B cell (primary cell): Measurements from ENCODE around the gene LCN1. TPM values are rescaled to one million over a fixed set of nuclear protein-coding genes. Genes with fewer than 3 reads are reported as not detected.

Source experiments
- ATAC-seq: fragments of 200-7000 bp; cut with Tn5 transposase; one replicate; pipeline ENCODE4 v1.10.0; 2021; ENCODE audit warnings: low read depth, mild to moderate bottlenecking, moderate number of reproducible peaks, moderate library complexity
- CTCF ChIA-PET: fragments of 350-600 bp; sonication (Branson Sonifier 250); formaldehyde crosslinking; loops from one replicate; lab custom pipeline; 2021; ENCODE audit warnings: antibody characterized with exemption, inconsistent platforms; lab: Charles Lee
- POLR2A ChIA-PET: fragments of 350-600 bp; sonication (Branson Sonifier 250); formaldehyde crosslinking; loops from one replicate; lab custom pipeline; 2021; ENCODE audit warnings: antibody characterized with exemption; lab: Charles Lee
- DNase-seq: peaks from one replicate; pipeline ENCODE4 v3.0.0; 2013
- H2AFZ ChIP-seq: 2 replicates; pipeline ENCODE4 v1.6.1; 2012; ENCODE audit warnings: mild to moderate bottlenecking, low read depth, low read length; ENCODE audit not compliant: insufficient read depth, poor library complexity, severe bottlenecking
- H3K27ac ChIP-seq, 2 donors: 1 replicate in 1 of 2; 2 replicates in 1 of 2; pipeline ENCODE4 v1.5.1; 2012 to 2013; ENCODE audit warnings: low read length in 2 of 2, mild to moderate bottlenecking in 2 of 2, moderate library complexity in 1 of 2
- H3K27me3 ChIP-seq, 4 experiments: fragments of 200-600 bp in 1 of 4; sonication (generic) in 1 of 4; replicated peaks in 1 of 4; 1 replicate in 2 of 4; 2 replicates in 2 of 4; pipeline versions ENCODE4 v1.6.1 to v1.7.0; 2013 to 2016; ENCODE audit warnings: low read length in 3 of 4, mild to moderate bottlenecking in 2 of 4, mixed read lengths in 1 of 4, moderate library complexity in 1 of 4; ENCODE audit not compliant: insufficient read depth in 4 of 4, control insufficient read depth in 3 of 4; ENCODE audit errors: control extremely low read depth in 1 of 4
- H3K36me3 ChIP-seq, 2 experiments: replicated peaks in 1 of 2; 1 replicate in 1 of 2; 2 replicates in 1 of 2; pipeline versions ENCODE4 v1.6.1 to v1.7.1; 2013; ENCODE audit warnings: low read length in 1 of 2; ENCODE audit not compliant: insufficient read depth in 2 of 2, control insufficient read depth in 1 of 2; ENCODE audit errors: control extremely low read depth in 1 of 2, extremely low read depth in 1 of 2
- H3K4me1 ChIP-seq, 2 donors: fragments of 200-600 bp in 1 of 2; sonication (generic) in 1 of 2; 1 replicate in 1 of 2; 2 replicates in 1 of 2; pipeline versions ENCODE4 v1.5.1 to v1.6.1; 2013 to 2017; ENCODE audit warnings: low read length in 2 of 2; ENCODE audit not compliant: control insufficient read depth in 2 of 2, insufficient read depth in 2 of 2
- H3K4me2 ChIP-seq: replicated peaks from 2 replicates; pipeline ENCODE3; 2012; ENCODE audit warnings: mild to moderate bottlenecking, low read depth, low read length; ENCODE audit not compliant: poor library complexity, severe bottlenecking
- H3K4me3 ChIP-seq, 5 experiments: fragments of 200-600 bp in 1 of 5; sonication (generic) in 1 of 5; 1 replicate in 3 of 5; 2 replicates in 2 of 5; pipeline versions ENCODE4 v1.5.1 to v1.7.0; 2011 to 2016; ENCODE audit warnings: low read length in 4 of 5, mild to moderate bottlenecking in 4 of 5, low read depth in 2 of 5, control low read depth in 1 of 5, moderate library complexity in 1 of 5; ENCODE audit not compliant: insufficient read depth in 1 of 5; ENCODE audit errors: control extremely low read depth in 1 of 5, extremely low read depth in 1 of 5
- H3K79me2 ChIP-seq: fragments of 200-600 bp; sonication (generic); one replicate; pipeline ENCODE4 v1.6.0; 2016; ENCODE audit warnings: low read length; ENCODE audit not compliant: control insufficient read depth, insufficient read depth
- H3K9ac ChIP-seq: fragments of 200-600 bp; sonication (generic); 2 replicates; pipeline ENCODE4 v1.6.1; 2017; ENCODE audit warnings: mild to moderate bottlenecking, low read length, moderate library complexity
- H3K9me3 ChIP-seq, 3 donors: one replicate each; pipeline versions ENCODE4 v1.6.1 to v1.7.1; 2013; ENCODE audit warnings: low read length in 2 of 3; ENCODE audit not compliant: control insufficient read depth in 2 of 3, insufficient read depth in 1 of 3; ENCODE audit errors: control extremely low read depth in 1 of 3
- H4K20me1 ChIP-seq: 2 replicates; pipeline ENCODE4 v1.6.0; 2012; ENCODE audit warnings: mild to moderate bottlenecking, low read length; ENCODE audit not compliant: insufficient read depth, control insufficient read depth, poor library complexity, severe bottlenecking
- H3K27ac Mint-ChIP-seq: one replicate; pipeline ENCODE4 v1.8.0; 2021; ENCODE audit warnings: mixed read lengths
- H3K27me3 Mint-ChIP-seq: one replicate; pipeline ENCODE4 v1.8.0; 2021; ENCODE audit warnings: mixed read lengths
- H3K4me1 Mint-ChIP-seq: one replicate; pipeline ENCODE4 v1.8.0; 2021; ENCODE audit warnings: mixed read lengths
- H3K4me3 Mint-ChIP-seq: one replicate; pipeline ENCODE4 v1.8.0; 2021; ENCODE audit warnings: mixed read lengths
- H3K9me3 Mint-ChIP-seq: one replicate; pipeline ENCODE4 v1.8.0; 2022; ENCODE audit warnings: mixed read lengths; ENCODE audit not compliant: insufficient read depth
- EZH2 ChIP-seq: IDR thresholded peaks from 2 replicates; pipeline ENCODE4 v1.6.1; 2012; ENCODE audit warnings: borderline replicate concordance, low read depth, mild to moderate bottlenecking, moderate library complexity, low read length; ENCODE audit not compliant: insufficient read depth, poor library complexity, severe bottlenecking
- WGBS: methylation state at CpG from one replicate; pipeline ENCODE4 v1.1.5; 2013; ENCODE audit warnings: missing lambda C conversion rate; ENCODE audit not compliant: insufficient coverage; 5-methylcytosine and 5-hydroxymethylcytosine counted together
- intact Hi-C: fragments of 100-400 bp; cut with micrococcal nuclease; formaldehyde crosslinking; loops from one replicate; pipeline ENCODE4 v1.10.0; 2022
- polyA plus RNA-seq: library from polyadenylated mRNA; depleted of rRNA; stranded (reverse); fragments of >200 nt; gene quantifications from 2 replicates; pipeline ENCODE4 v1.2.3, GENCODE V29; 2012
- total RNA-seq, 2 donors: library from RNA; stranded (reverse); fragments of 120-200 nt in 1 of 2; gene quantifications; 1 replicate in 1 of 2; 2 replicates in 1 of 2; pipeline versions ENCODE4 v1.2.3 to v1.2.4, GENCODE V29; 2013 to 2022
- TF ChIP-seq, protein P1 (sequence below): fragments of 200-600 bp; IDR thresholded peaks from one replicate; pipeline ENCODE4 v1.8.0; 2022; ENCODE audit warnings: antibody characterized with exemption, mild to moderate bottlenecking

The LCN1 gene
- total and polyA plus RNA-seq, 2 donors (not counting 1 experiment from before 2014, with no cell fraction given): not detected

DNA sequence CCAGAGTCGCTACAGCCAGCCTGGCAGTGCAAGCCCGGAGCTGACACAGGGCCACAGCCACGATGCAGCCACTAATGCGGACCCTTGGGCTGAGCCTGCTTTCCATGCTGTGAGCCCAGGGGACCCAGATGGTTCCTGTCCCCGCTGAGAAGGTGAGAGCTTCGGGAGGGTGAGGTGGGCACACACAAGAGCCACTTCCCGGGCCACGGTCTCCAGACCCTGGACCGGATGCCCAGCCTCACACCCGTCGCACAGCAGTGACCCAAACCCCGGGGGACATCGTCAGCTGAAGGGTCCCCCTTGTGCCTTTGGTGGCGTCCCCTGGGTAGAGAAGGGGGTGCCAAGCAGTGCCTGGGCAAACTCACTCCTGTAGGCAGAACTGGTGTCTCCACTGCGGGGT, 53.7 kb downstream of the LCN1 start:
- Histone ChIP-seq H3K79me2 (no peaks in the 10 kb centered on the region), H3K9ac (no peak overlapping the region), H3K4me1 (no peaks in the 10 kb centered on the region), H4K20me1 (no peaks in the 10 kb centered on the region), H3K36me3 (no peaks in the 10 kb centered on the region), H3K27ac (no peak overlapping the region), H3K27me3 (no peaks in the 10 kb centered on the region), H3K4me3 (no peak overlapping the region), H3K4me2 (no peak overlapping the region), H3K9me3 (peaks cover 0 to 4% (median 0%) of the 10 kb centered on the region in 3 donors), H2AFZ (no peak overlapping the region)
- CTCF ChIA-PET: no interaction called here
- POLR2A ChIA-PET: no interaction called here
- DNase-seq (no peak), ATAC-seq (no peak)
- H3K4me1 Mint-ChIP-seq: no peaks in the 10 kb centered on the region
- no peak overlapping the region for H3K4me3 Mint-ChIP-seq
- no peak overlapping the region for H3K27ac Mint-ChIP-seq
- no peaks in the 10 kb centered on the region for H3K9me3 Mint-ChIP-seq
- 88% methylated on average over 14 of the region's 15 CpGs for WGBS
- intact Hi-C loops: no loop called here
- peaks cover 3% of the 10 kb centered on the region for H3K27me3 Mint-ChIP-seq
- TF ChIP-seq, protein P1, sequence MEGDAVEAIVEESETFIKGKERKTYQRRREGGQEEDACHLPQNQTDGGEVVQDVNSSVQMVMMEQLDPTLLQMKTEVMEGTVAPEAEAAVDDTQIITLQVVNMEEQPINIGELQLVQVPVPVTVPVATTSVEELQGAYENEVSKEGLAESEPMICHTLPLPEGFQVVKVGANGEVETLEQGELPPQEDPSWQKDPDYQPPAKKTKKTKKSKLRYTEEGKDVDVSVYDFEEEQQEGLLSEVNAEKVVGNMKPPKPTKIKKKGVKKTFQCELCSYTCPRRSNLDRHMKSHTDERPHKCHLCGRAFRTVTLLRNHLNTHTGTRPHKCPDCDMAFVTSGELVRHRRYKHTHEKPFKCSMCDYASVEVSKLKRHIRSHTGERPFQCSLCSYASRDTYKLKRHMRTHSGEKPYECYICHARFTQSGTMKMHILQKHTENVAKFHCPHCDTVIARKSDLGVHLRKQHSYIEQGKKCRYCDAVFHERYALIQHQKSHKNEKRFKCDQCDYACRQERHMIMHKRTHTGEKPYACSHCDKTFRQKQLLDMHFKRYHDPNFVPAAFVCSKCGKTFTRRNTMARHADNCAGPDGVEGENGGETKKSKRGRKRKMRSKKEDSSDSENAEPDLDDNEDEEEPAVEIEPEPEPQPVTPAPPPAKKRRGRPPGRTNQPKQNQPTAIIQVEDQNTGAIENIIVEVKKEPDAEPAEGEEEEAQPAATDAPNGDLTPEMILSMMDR: no peak
- no peak for TF ChIP-seq EZH2

Other genes starting within 250 kb of the LCN1 start
- 7.8 and 11.8 TPM in 2 replicates for gene PPP1R26, start 41.7 kb upstream of the LCN1 start, total RNA-seq
- 1.1 and 1.9 TPM in 2 replicates for gene PPP1R26, start 41.7 kb upstream of the LCN1 start, polyA plus RNA-seq
- 26.7 and 28.2 TPM in 2 replicates for gene MRPS2, start 20.8 kb upstream of the LCN1 start, total RNA-seq
- gene MRPS2, start 20.8 kb upstream of the LCN1 start, polyA plus RNA-seq: 38.4 and 55.1 TPM in 2 replicates
- gene OBP2A, start 24.7 kb downstream of the LCN1 start, total RNA-seq: not detected in 2 replicates
- gene OBP2A, start 24.7 kb downstream of the LCN1 start, polyA plus RNA-seq: not detected in 2 replicates
- not detected in 2 replicates for gene PAEP, start 40.3 kb downstream of the LCN1 start, total RNA-seq
- not detected in 2 replicates for gene PAEP, start 40.3 kb downstream of the LCN1 start, polyA plus RNA-seq
- 0.19 TPM in 1 of 2 replicates, not detected in the other for gene GLT6D1, start 118.1 kb downstream of the LCN1 start, total RNA-seq
- not detected in 2 replicates for gene GLT6D1, start 118.1 kb downstream of the LCN1 start, polyA plus RNA-seq
- gene LCN9, start 141.9 kb downstream of the LCN1 start, total RNA-seq: not detected in 2 replicates
- gene LCN9, start 141.9 kb downstream of the LCN1 start, polyA plus RNA-seq: not detected in 2 replicates
- gene SOHLH1, start 178.0 kb downstream of the LCN1 start, total RNA-seq: not detected in 2 replicates
- not detected in 2 replicates for gene SOHLH1, start 178.0 kb downstream of the LCN1 start, polyA plus RNA-seq
- gene KCNT1, start 180.7 kb downstream of the LCN1 start, total RNA-seq: not detected in 2 replicates
- not detected in 2 replicates for gene KCNT1, start 180.7 kb downstream of the LCN1 start, polyA plus RNA-seq